D721Med (cell line): Measurements from ENCODE around the gene ODAPH.
A peak's percentile ranks its signal among the peaks of the same experiment; 100 is the strongest.

Source experiments
- DNase-seq: peaks from one replicate; pipeline ENCODE4 v3.0.0; 2011; ENCODE audit warnings: low spot score; ENCODE audit not compliant: insufficient read length
- FAIRE-seq: peaks from 2 replicates; lab custom pipeline; 2011; peaks lifted over from hg19 to GRCh38; lab: Jason Lieb, UNC
- TF ChIP-seq, protein P1 (sequence below): IDR thresholded peaks from 2 replicates; pipeline ENCODE4 v1.5.1; 2012; ENCODE audit warnings: mild to moderate bottlenecking, control low read depth; ENCODE audit not compliant: insufficient read depth; ENCODE audit errors: missing control alignments

ODAPH gene

DNA sequence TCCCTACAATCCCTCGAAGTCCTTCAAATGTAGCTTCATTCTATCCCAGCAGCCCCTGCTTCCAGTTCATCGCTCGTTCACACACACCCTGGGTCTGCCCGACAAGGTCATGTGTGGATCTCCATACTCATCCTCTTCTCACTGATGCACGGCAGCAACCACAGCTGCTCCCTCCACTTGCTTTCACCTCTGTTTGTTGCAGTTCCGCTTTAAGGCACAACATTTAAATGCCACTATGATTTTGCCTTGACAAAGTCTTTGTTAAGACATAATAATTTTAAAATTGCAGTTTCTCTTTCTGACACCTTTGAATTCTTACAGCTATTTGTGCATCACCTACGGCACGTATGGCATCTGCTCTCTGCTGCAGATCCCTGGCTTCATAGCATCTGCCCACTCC, 1.8 kb downstream of the ODAPH start:
- FAIRE-seq: no peak
- TF ChIP-seq, protein P1, sequence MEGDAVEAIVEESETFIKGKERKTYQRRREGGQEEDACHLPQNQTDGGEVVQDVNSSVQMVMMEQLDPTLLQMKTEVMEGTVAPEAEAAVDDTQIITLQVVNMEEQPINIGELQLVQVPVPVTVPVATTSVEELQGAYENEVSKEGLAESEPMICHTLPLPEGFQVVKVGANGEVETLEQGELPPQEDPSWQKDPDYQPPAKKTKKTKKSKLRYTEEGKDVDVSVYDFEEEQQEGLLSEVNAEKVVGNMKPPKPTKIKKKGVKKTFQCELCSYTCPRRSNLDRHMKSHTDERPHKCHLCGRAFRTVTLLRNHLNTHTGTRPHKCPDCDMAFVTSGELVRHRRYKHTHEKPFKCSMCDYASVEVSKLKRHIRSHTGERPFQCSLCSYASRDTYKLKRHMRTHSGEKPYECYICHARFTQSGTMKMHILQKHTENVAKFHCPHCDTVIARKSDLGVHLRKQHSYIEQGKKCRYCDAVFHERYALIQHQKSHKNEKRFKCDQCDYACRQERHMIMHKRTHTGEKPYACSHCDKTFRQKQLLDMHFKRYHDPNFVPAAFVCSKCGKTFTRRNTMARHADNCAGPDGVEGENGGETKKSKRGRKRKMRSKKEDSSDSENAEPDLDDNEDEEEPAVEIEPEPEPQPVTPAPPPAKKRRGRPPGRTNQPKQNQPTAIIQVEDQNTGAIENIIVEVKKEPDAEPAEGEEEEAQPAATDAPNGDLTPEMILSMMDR: no peak
- peak; percentile 34 for DNase-seq

DNA sequence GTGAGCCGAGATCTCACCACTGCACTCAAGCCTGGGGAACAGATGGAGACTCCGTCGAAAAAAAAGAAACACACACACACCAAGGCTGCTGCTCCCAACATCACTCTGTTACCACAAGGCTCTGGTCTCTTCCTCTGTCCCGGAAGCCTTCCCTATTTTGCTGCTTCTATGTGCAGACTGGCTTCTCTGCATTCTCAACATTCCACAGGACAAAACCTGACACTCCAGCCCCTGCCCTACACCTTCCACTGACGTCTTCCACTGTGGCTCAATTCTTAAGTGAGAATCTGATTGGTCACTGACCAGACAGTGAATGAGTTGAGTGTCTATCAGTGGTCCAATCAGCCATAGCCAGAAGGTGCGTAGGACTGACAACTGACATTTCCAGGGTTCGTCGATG, 5.9 kb downstream of the ODAPH start:
- FAIRE-seq (no peak), DNase-seq (no peak)
- TF ChIP-seq, protein P1: no peak

DNA sequence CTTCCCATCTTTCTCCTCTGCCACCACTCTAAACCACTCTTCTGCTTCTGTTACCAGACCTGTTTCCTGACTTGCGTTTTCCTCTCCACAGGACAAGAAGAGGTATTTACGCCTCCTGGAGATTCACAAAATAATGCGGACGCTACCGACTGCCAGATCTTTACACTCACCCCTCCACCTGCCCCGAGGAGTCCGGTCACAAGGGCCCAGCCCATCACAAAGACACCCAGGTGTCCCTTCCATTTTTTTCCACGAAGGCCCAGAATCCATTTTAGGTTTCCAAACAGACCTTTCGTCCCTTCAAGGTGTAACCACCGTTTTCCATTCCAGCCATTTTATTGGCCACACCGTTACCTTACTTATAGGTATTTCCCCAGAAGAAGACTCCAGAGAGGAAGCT, 8.2 kb downstream of the ODAPH start:
- FAIRE-seq: no peak
- TF ChIP-seq, protein P1: no peak
- DNase-seq: no peak

DNA sequence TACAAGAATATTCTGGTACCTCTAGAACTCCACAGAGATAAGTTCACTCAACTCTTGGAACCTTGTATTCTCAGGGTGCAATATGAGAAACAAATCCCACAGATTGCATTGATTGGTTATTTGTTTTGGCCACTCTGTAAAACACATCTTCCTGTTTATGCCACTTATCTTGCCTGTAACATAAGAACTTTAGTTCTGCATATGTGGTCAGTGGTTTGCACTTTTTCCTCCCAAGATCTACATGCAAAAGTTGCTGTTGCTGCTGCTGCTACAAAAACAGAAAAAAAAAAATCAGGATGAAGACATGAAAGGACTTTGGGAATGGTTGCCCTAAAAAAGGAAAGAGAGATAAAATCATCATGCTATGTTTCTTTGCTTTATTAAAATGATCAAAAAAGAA, 9.6 kb downstream of the ODAPH start:
- DNase-seq (no peak), FAIRE-seq (no peak)
- TF ChIP-seq, protein P1: no peak

DNA sequence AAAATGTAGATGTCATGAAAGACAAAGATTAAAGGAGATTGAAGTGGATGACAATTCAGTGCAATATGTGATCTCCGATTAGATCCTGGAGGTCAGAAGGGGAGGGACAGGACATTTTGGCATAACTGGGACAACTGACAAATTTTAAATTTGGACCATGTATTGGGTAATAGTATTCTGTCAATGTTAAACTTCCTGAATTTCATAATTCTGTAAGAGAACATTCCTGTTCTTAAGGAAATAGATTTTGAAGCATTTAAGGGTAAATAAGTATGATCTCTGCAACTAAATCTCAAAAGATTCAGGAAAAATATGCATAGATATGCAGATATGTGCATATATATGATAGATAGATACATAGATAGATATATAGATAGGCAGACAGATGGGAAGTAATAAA, 11.0 kb downstream of the ODAPH start:
- no peak for DNase-seq
- TF ChIP-seq, protein P1: no peak
- FAIRE-seq: no peak

DNA sequence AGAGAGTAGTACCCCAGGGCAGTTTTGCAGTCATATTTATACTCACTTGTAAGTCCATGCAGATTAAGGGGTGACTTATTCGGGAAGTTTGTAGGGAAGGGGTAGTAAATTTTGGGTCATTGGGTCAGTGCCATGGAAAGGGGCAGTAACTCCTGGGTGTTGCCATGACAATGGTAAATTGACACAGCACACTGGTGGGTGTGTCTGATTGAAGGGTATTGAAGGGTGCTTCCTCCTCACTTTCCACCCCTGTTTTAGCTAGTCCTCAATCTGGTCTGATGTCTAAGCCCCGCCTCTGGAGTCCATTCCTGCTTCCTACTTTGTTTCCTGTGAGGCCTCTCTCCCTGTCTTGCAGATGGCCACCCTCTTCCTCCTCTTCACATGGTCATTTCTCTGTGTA, 11.9 kb downstream of the ODAPH start:
- TF ChIP-seq, protein P1: no peak
- no peak for DNase-seq
- FAIRE-seq: no peak

DNA sequence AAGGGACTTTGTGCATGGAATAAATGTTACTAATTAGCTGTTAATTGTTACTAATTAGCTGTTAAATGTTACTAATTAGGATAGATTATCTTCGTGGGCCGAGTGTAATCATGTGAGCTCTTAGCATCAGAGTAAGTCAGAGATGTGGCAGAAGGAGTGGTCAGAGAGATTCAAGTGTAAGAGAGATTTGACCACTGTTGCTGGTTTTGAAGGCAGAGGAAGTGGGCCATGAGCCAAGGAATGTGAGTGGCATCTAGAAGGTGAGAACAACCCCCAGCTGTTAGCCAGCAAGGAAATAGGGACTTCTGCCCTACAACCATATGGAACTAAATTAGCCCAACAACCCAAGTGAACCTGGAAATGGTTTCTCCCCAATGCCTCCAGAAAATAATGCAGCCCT, 28.2 kb downstream of the ODAPH start:
- TF ChIP-seq, protein P1: no peak
- DNase-seq (no peak), FAIRE-seq (no peak)
